ENCODE measurements around the gene AKAP6.

The AKAP6 gene

GRCh38 chr14:32332415-32333316 is 3.6 kb downstream of the AKAP6 start:
- DNase-seq (ENCODE audit: low read depth in 3 of 3): peak in 2 of 3 donors; percentile 1 to 5

GRCh38 chr14:32336702-32337101 is 7.6 kb downstream of the AKAP6 start:
- DNase-seq (ENCODE audit: low read depth in 3 of 3): no peak

- DNase-seq (ENCODE audit: low read depth in 3 of 3): no peak
Observed at GRCh38 chr14:32337759-32338158, 8.7 kb downstream of the AKAP6 start.

DNA sequence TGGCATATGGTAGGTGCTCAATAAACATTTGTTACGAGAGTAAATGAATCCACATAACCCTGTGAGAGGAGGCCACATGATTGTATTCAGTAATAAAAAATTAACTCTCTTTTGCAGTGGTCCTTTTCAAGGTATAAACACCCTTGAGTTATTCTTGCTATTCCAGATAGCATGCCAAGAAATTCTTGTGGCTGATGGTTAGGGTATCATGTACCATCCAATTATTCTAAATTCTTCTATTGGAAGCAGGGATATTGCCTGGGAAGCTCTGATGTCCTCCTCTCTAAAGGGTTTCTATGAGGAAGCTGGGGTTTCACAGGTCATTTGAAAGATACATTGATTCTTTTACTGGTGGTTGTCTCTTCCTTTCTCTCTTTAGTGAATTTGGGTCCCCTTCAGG is 10.1 kb downstream of the AKAP6 start:
- DNase-seq (ENCODE audit: low read depth in 3 of 3): no peak

GRCh38 chr14:32341947-32342846 is 13.1 kb downstream of the AKAP6 start:
- DNase-seq (ENCODE audit: low read depth in 3 of 3): no peak

GRCh38 chr14:32342847-32343194 is 13.7 kb downstream of the AKAP6 start:
- DNase-seq (ENCODE audit: low read depth in 3 of 3): no peak

DNA sequence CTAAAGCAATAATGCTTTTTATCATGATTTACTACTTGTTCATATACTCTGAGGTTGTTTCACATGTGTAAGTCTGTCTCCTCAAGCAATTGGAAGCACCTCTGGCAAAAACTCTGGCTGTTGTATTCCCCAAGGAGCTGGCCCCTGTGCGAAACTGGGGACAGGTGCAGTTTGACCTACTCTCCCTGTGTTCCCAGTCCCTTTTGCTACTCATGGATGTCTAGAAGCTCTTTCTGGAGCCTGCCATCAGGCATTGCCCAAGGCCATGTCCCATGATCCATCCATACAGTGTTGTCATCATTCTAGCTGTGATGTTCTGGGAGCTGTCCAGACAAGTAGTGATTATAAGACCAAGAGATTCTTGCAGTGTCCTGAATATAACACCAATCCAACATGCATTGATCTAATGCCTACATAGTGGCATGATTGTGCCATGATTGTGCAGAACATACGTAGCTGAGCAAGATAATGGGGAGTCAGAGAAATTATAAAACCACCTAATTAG is 14.9 kb downstream of the AKAP6 start:
- DNase-seq (ENCODE audit: low read depth in 3 of 3): no peak

DNA sequence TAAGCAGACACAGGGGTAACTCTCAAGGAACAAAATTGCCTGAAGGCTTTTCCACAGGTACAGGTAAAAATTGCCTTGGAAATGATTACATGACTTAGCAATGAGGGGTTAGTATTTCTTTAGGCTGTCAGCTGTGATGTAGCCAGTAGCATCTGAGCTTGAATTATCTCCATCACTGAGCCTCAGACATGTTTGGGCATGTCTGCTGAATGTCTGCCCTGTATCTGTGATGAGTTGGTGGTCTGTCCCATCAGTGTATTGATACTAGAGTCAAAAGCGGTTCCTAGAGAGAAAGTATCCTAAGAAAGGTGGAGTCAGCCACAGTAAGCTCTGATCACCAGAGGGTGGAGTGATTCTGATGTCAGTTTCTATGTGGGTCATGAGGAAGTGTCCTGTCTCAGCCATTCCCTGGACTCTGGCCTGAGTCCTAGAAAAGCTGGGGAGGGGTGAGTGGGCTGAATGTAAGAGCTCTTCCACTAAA is 16.3 kb downstream of the AKAP6 start:
- DNase-seq (ENCODE audit: low read depth in 3 of 3): no peak

DNA sequence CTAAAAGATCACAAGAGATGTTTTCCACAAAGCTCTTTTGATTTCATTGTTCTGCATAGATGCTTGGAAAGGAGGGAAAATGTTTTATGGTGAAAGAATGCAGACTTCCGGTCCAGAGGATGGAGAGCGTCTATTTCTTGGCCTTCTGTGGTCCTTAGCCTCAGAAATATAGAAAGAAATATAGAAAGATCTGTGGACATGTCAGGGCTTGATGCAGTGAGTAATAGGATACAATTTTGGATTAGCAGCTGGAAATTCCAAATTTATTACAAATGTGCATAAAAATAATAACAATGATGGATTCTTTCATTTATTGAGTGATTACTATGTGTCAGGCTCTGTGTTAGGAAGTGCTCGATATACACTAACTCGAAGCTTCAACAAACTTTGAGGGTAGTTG is 20.2 kb downstream of the AKAP6 start:
- no peak for DNase-seq (ENCODE audit: low read depth in 3 of 3)

- DNase-seq (ENCODE audit: low read depth in 3 of 3): no peak
Observed at GRCh38 chr14:32350020-32350419, 20.9 kb downstream of the AKAP6 start.

- DNase-seq (ENCODE audit: low read depth in 3 of 3): no peak
Observed at GRCh38 chr14:32352631-32353030, 23.5 kb downstream of the AKAP6 start.

GRCh38 chr14:32354716-32355115 is 25.6 kb downstream of the AKAP6 start:
- no peak for DNase-seq (ENCODE audit: low read depth in 3 of 3)

DNA sequence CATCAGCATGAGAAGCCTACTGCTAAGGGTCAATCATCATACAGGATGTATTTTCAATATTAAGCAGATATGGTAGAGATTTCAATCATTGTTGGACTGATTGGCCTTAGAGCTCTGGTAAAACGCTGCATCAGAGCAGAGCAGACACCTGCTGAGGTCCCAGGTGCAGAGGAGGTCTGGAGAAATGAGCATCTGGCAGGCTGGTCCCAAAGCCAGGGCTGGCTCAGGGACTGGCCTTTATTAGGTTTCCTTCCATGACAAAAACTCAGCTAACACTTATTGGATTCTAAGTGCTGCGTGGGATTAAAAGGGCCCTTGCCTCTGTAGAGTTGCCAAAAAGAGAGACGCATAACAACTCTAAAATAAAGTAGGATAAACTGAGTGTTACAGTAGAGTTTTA is 29.7 kb downstream of the AKAP6 start:
- DNase-seq (ENCODE audit: low read depth in 3 of 3): no peak

GRCh38 chr14:32361674-32362073 is 32.6 kb downstream of the AKAP6 start:
- no peak for DNase-seq (ENCODE audit: low read depth in 3 of 3)

DNA sequence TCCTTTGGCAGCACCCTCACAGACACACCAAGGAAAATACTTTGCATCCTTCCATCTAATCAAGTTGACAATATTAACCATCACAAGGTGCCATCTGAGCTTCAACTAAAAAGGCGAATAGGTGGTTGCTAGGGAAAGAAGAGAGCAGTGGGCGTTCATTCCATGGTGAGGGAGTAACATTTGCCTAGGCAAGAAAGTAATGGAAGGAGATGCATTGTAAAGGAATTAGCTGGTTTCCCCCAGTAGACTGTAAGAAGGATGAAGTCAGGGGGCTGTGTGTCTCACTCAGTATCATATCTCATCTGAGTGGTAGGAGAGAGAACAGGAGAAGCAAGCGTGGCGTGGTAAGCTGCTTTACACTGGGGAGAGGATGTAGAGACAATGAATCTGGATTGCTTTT is 34.7 kb downstream of the AKAP6 start:
- DNase-seq (ENCODE audit: low read depth in 3 of 3): no peak

DNA sequence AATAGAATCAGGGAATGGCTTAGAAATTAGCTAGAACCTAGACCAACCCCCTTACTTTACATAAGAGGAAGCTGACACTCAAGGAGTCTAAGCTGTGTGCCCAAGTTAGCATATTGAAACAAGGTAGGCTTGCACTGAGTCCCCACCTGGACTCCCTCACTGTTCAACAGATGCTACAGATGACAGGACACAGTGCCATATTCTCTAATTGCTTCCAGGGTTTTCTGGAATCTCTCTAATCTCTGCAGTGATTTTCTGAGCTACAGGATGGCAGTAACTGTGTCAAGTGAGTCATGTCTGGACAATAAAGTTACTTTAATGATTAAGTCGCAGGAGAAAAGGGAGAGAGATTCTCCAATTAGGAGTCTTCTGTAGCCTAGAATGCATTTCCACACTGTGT is 35.8 kb downstream of the AKAP6 start:
- DNase-seq (ENCODE audit: low read depth in 3 of 3): no peak

- DNase-seq (ENCODE audit: low read depth in 3 of 3): no peak
Observed at GRCh38 chr14:32366256-32366879, 37.3 kb downstream of the AKAP6 start.

DNA sequence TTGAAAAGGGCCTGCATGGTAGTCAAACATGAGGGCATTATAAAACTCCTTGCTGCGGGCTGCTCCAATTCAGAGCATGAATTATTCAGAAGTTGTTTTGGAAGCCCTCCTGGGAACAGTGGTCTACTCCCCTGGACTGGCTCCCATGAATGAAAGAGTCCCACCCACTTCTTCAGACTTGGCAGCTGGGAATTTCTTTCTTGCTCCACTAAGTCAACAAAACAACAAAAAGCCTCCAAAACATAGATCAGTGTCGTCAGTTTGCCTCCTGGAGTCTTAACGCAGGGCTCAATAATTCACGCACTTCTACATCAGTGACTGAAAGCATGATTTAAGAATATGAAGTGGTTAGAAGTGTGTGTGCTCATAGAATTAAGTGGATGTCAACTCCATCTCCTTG is 37.9 kb downstream of the AKAP6 start:
- no peak for DNase-seq (ENCODE audit: low read depth in 3 of 3)

DNA sequence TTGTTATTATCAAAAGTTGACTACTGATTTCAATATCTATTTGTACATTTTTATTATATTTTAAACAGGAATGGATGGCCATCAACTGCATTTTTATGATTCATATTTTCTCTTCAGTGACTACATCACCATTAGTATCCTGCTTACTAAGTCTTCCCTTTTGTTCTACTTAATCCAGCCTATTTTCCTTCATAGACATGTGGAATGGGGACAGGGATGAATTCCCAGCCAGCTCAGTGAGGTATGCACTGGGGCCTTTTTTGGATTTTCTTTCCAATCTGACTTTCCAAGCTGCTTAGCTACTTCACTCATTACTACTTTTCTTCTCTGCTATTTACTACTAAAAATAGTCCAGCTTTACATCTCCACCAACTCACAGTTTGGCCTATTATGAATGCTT is 38.4 kb downstream of the AKAP6 start:
- no peak for DNase-seq (ENCODE audit: low read depth in 3 of 3)

GRCh38 chr14:32368107-32368506 is 39.0 kb downstream of the AKAP6 start:
- no peak for DNase-seq (ENCODE audit: low read depth in 3 of 3)

GRCh38 chr14:32370714-32371113 is 41.6 kb downstream of the AKAP6 start:
- DNase-seq (ENCODE audit: low read depth in 3 of 3): no peak

DNA sequence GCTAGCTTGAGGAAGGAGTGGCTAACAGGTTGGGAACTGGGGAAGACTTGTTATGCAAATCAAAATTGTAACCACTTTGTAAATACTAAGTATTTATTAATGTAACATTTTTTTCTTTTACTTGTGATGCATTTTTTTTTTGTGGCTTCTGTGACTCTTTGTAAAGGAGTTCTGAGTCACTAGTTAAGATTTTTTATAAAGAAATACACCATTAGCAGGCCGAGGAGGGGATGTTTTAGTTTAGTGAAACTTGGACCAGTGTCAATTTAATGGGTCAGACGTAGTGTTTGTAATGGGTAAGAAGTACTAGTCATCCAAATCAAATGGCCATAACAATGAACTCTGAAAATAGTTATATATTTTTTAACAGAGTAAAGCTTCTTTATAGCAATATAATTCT is 43.1 kb downstream of the AKAP6 start:
- DNase-seq (ENCODE audit: low read depth in 3 of 3): no peak
